IMR-90 (cell line): Measurements from ENCODE around the gene ENTREP3. TPM values are rescaled to one million over a fixed set of nuclear protein-coding genes. Genes with fewer than 3 reads are reported as not detected.

ENCODE experiments used
- ATAC-seq: fragments of 200-7000 bp; cut with Tn5 transposase; 2 replicates; pipeline ENCODE4 v1.9.1; 2020; ENCODE audit warnings: low read depth, mild to moderate bottlenecking, moderate library complexity
- BruUV-seq: library from RNA; stranded (reverse); fragments of 400-500 nt; replicated peaks from 2 replicates; lab custom pipeline; 2021; lab: Mats Ljungman, UMichigan
- CTCF ChIA-PET: fragments of 300-600 bp; formaldehyde crosslinking; extraction: SDS; loops from one replicate; lab custom pipeline; 2021; ENCODE audit warnings: antibody characterized with exemption; lab: Yijun Ruan, JAX
- POLR2A ChIA-PET: fragments of 300-600 bp; sonication (Branson Sonifier 250); formaldehyde crosslinking; loops from one replicate; lab custom pipeline; 2022; ENCODE audit warnings: antibody characterized with exemption; ENCODE audit not compliant: unreplicated experiment; lab: Charles Lee
- DNase-seq: peaks from one replicate; pipeline ENCODE4 v3.0.0; 2013
- H2AFZ ChIP-seq: replicated peaks from 2 replicates; pipeline ENCODE3; 2013; ENCODE audit warnings: low read length, mild to moderate bottlenecking; ENCODE audit not compliant: poor library complexity
- H2AK5ac ChIP-seq: 2 replicates; pipeline ENCODE4 v1.6.1; 2013; ENCODE audit warnings: low read depth, low read length, inconsistent platforms
- H2AK9ac ChIP-seq: replicated peaks from 2 replicates; pipeline ENCODE3; 2013; ENCODE audit warnings: mild to moderate bottlenecking, low read depth, low read length, moderate library complexity; ENCODE audit not compliant: poor library complexity
- H2BK120ac ChIP-seq: 2 replicates; pipeline ENCODE4 v1.6.1; 2013; ENCODE audit warnings: low read depth, low read length, inconsistent platforms
- H2BK15ac ChIP-seq: 3 replicates; pipeline ENCODE4 v1.6.1; 2013; ENCODE audit warnings: low read depth, low read length, inconsistent platforms
- H2BK20ac ChIP-seq: 2 replicates; pipeline ENCODE4 v1.6.1; 2013; ENCODE audit warnings: low read depth, mild to moderate bottlenecking, inconsistent platforms, low read length, moderate library complexity
- H2BK5ac ChIP-seq: 2 replicates; pipeline ENCODE4 v1.6.1; 2013; ENCODE audit warnings: mild to moderate bottlenecking, low read depth, low read length, inconsistent platforms; ENCODE audit not compliant: poor library complexity, severe bottlenecking
- H3K14ac ChIP-seq: replicated peaks from 2 replicates; pipeline ENCODE4 v1.6.1; 2013; ENCODE audit warnings: low read depth, low read length, inconsistent platforms
- H3K18ac ChIP-seq: 2 replicates; pipeline ENCODE4 v1.6.1; 2013; ENCODE audit warnings: low read depth, low read length, control low read depth
- H3K23ac ChIP-seq: 2 replicates; pipeline ENCODE4 v1.6.1; 2013; ENCODE audit warnings: low read depth, low read length, inconsistent platforms
- H3K27ac ChIP-seq: 2 replicates; pipeline ENCODE4 v1.5.1; 2013; ENCODE audit warnings: mild to moderate bottlenecking, control low read depth, low read length; ENCODE audit not compliant: insufficient read depth
- H3K27me3 ChIP-seq: 2 replicates; pipeline ENCODE4 v1.6.1; 2013; ENCODE audit warnings: low read length; ENCODE audit not compliant: control insufficient read depth, insufficient read depth
- H3K36me3 ChIP-seq: 2 replicates; pipeline ENCODE4 v1.6.1; 2013; ENCODE audit warnings: low read length, mixed read lengths; ENCODE audit not compliant: control insufficient read depth, insufficient read depth
- H3K4ac ChIP-seq: 2 replicates; pipeline ENCODE4 v1.6.1; 2013; ENCODE audit warnings: low read depth, low read length, inconsistent platforms
- H3K4me1 ChIP-seq: 2 replicates; pipeline ENCODE4 v1.6.1; 2013; ENCODE audit warnings: low read length, mixed read lengths; ENCODE audit not compliant: control insufficient read depth, insufficient read depth
- H3K4me2 ChIP-seq: 2 replicates; pipeline ENCODE4 v1.6.1; 2013; ENCODE audit warnings: low read depth, mild to moderate bottlenecking, control low read depth, low read length, moderate library complexity
- H3K4me3 ChIP-seq: 2 replicates; pipeline ENCODE4 v1.5.1; 2013; ENCODE audit warnings: low read depth, mild to moderate bottlenecking, control low read depth, low read length, moderate library complexity; ENCODE audit not compliant: insufficient read depth
- H3K56ac ChIP-seq: 2 replicates; pipeline ENCODE4 v1.6.1; 2013; ENCODE audit warnings: low read length, inconsistent platforms; ENCODE audit not compliant: insufficient read depth; ENCODE audit errors: extremely low read depth
- H3K79me1 ChIP-seq, 2 experiments: 2 replicates each; pipeline ENCODE4 v1.6.1; 2013; ENCODE audit warnings: low read length in 2 of 2, inconsistent platforms in 1 of 2, low read depth in 1 of 2
- H3K9ac ChIP-seq: 2 replicates; pipeline ENCODE4 v1.6.1; 2013; ENCODE audit warnings: low read depth, low read length, control low read depth
- H3K9me1 ChIP-seq: 2 replicates; pipeline ENCODE4 v1.6.1; 2013; ENCODE audit warnings: low read length, inconsistent platforms; ENCODE audit not compliant: insufficient read depth
- H3K9me3 ChIP-seq: 2 replicates; pipeline ENCODE4 v1.6.1; 2013; ENCODE audit warnings: low read length; ENCODE audit not compliant: control insufficient read depth, insufficient read depth
- H4K20me1 ChIP-seq: 2 replicates; pipeline ENCODE4 v1.6.1; 2013; ENCODE audit warnings: low read length, inconsistent platforms; ENCODE audit not compliant: insufficient read depth
- H4K5ac ChIP-seq: 2 replicates; pipeline ENCODE4 v1.6.1; 2013; ENCODE audit warnings: mild to moderate bottlenecking, low read depth, low read length, control low read depth
- H4K8ac ChIP-seq, 2 experiments: 2 replicates each; pipeline ENCODE4 v1.6.1; 2013; ENCODE audit warnings: low read depth in 2 of 2, low read length in 2 of 2, control low read depth in 1 of 2, inconsistent platforms in 1 of 2
- H4K91ac ChIP-seq: 2 replicates; pipeline ENCODE4 v1.6.1; 2013; ENCODE audit warnings: low read depth, low read length, inconsistent platforms; ENCODE audit not compliant: insufficient read depth
- BHLHE40 ChIP-seq: fragments of 150-350 bp; IDR thresholded peaks from 2 replicates; pipeline ENCODE4 v1.6.1; 2016; ENCODE audit warnings: mild to moderate bottlenecking, low read depth, low read length
- FOS ChIP-seq: fragments of 150-350 bp; IDR thresholded peaks from 2 replicates; pipeline ENCODE4 v1.6.1; 2016; ENCODE audit warnings: low read depth, low read length
- MAZ ChIP-seq: IDR thresholded peaks from 2 replicates; pipeline ENCODE4 v1.6.1; 2012; ENCODE audit warnings: low read depth, mild to moderate bottlenecking, low read length, improper control_type of control experiment, moderate library complexity, borderline replicate concordance
- MXI1 ChIP-seq: IDR thresholded peaks from 2 replicates; pipeline ENCODE4 v1.6.1; 2012; ENCODE audit warnings: low read depth, mild to moderate bottlenecking, low read length, moderate library complexity, borderline replicate concordance
- POLR2A ChIP-seq: IDR thresholded peaks from 2 replicates; pipeline ENCODE4 v1.6.1; 2012; ENCODE audit warnings: mild to moderate bottlenecking, low read depth, low read length
- RCOR1 ChIP-seq: IDR thresholded peaks from 2 replicates; pipeline ENCODE4 v1.6.1; 2012; ENCODE audit warnings: mild to moderate bottlenecking, low read length, improper control_type of control experiment; ENCODE audit not compliant: insufficient replicate concordance
- USF2 ChIP-seq: fragments of 150-350 bp; IDR thresholded peaks from 2 replicates; pipeline ENCODE4 v1.6.1; 2017; ENCODE audit warnings: mild to moderate bottlenecking, antibody characterized with exemption, low read length, low read depth
- WGBS, 2 experiments: methylation state at CpG; one replicate each; pipeline versions ENCODE4 v1.1.5 to v1.1.7; 2013; ENCODE audit warnings: missing lambda C conversion rate in 2 of 2; ENCODE audit not compliant: insufficient read length in 1 of 2; ENCODE audit errors: extremely low coverage in 2 of 2; 5-methylcytosine and 5-hydroxymethylcytosine counted together
- dilution Hi-C: fragments of 300-500 bp; cut with HindIII; formaldehyde crosslinking; loops from one replicate; pipeline ENCODE4 v1.14.3; 2018; ENCODE audit warnings: low sequenced_read_pairs; ENCODE audit not compliant: unreplicated experiment
- in situ Hi-C: fragments of 300-500 bp; cut with MboI; formaldehyde crosslinking; loops from 3 replicates; pipeline ENCODE4 v1.14.3; 2019; ENCODE audit warnings: low sequenced_read_pairs, inconsistent platforms, mixed read lengths
- intact Hi-C: fragments of 100-400 bp; cut with micrococcal nuclease; formaldehyde crosslinking; loops from 2 replicates; pipeline ENCODE4 v1.10.0; 2022
- polyA plus RNA-seq, 3 experiments: library from polyadenylated mRNA; depleted of rRNA; stranded (reverse); fragments of >200 nt; gene quantifications; 2 replicates each; pipeline ENCODE4 v1.2.3, GENCODE V29; 2012; ENCODE audit warnings: low replicate concordance in 1 of 3
- total RNA-seq: library from RNA; depleted of rRNA; stranded (reverse); fragments of >200 nt; gene quantifications from 2 replicates; pipeline ENCODE4 v1.2.3, GENCODE V29; 2012

Gene ENTREP3
- total and polyA plus RNA-seq, 2 of the 4 experiments (the other 2 are of a cell fraction) = 1.4 to 23.8 TPM

- Histone ChIP-seq H4K8ac (no peak overlapping the region), H2AK5ac (no peak overlapping the region), H3K4me2 (no peak overlapping the region), H2BK20ac (no peak overlapping the region), H4K20me1 (no peaks in the 10 kb centered on the region), H4K5ac (no peak overlapping the region), H3K4me1 (no peaks in the 10 kb centered on the region), H3K36me3 (no peaks in the 10 kb centered on the region), H2AFZ (no peak overlapping the region), H3K23ac (no peak overlapping the region), H2BK15ac (no peak overlapping the region), H3K4ac (no peak overlapping the region), H3K56ac (no peak overlapping the region), H3K9me1 (no peaks in the 10 kb centered on the region), H3K18ac (no peak overlapping the region), H3K79me1 (no peaks in the 10 kb centered on the region), H3K9me3 (peaks cover 2% of the 10 kb centered on the region; the same call in 1 of the 2 replicates), H2BK5ac (no peak overlapping the region), H3K4me3 (no peak overlapping the region), H4K91ac (no peak overlapping the region), H2AK9ac (no peak overlapping the region), H3K14ac (no peak overlapping the region), H3K27ac (no peak overlapping the region), H3K9ac (no peak overlapping the region), H3K27me3 (peaks cover 56% of the 10 kb centered on the region), H2BK120ac (no peak overlapping the region)
- POLR2A ChIA-PET = no interaction called here
- no peak for DNase-seq
- dilution Hi-C loops (no loop called here), intact Hi-C loops (no loop called here), in situ Hi-C loops (no loop called here)
- ATAC-seq = no peak
- BruUV-seq = no TSS peak
- 100% methylated on average over 1 of the region's 3 CpGs; no CpG with 5 or more reads in 1 of the 2 experiments for WGBS, 2 experiments
- TF ChIP-seq RCOR1 = no peak
- TF ChIP-seq USF2 = no peak
- TF ChIP-seq BHLHE40 = no peak
- no peak for TF ChIP-seq MXI1
- no peak for TF ChIP-seq POLR2A
- TF ChIP-seq MAZ = no peak
- TF ChIP-seq FOS = no peak
- CTCF ChIA-PET = no interaction called here
Measured at GRCh38 chr1:155296661-155297060, 41.4 kb upstream of the ENTREP3 start.
